MM.1S (cell line): Measurements from ENCODE around the gene DEAF1.

Experiments used
- CTCF ChIP-seq: fragments of 300-600 bp; sonication (generic); IDR thresholded peaks from 2 replicates; pipeline ENCODE4 v1.5.1; 2016; ENCODE audit warnings: antibody characterized with exemption, low read length, mixed read lengths
- EZH2phosphoT487 ChIP-seq: fragments of 300-600 bp; sonication (generic); IDR thresholded peaks from 2 replicates; pipeline ENCODE4 v1.6.1; 2018; ENCODE audit warnings: antibody characterized with exemption, low read length

- no peak for TF ChIP-seq CTCF
- no peak for TF ChIP-seq EZH2phosphoT487
Observed at GRCh38 chr11:615504-616319, 79.3 kb downstream of the DEAF1 start, which contains the start of gene IRF7.
